ENCODE measurements around the gene OTOGL. TPM values are rescaled to one million over a fixed set of nuclear protein-coding genes. Genes with fewer than 3 reads are reported as not detected.
"Not testable (repeated sequence)": the region's sequence is repeated elsewhere in the genome, so short reads cannot be mapped to it uniquely, and the experiment has no call there.

The OTOGL gene
- total RNA-seq, 2 donors from 2014 or later, result 0.24 to 0.46 TPM

- intact Hi-C loops (cut with DNase I), result no loop called here
- DNase-seq (ENCODE audit: low spot score), result no peak
Observed at GRCh38 chr12:80261403-80261802, 162.1 kb downstream of the OTOGL start.

GRCh38 chr12:80262346-80262745 lies 163.0 kb downstream of the OTOGL start:
- DNase-seq (ENCODE audit: low spot score), result no peak

GRCh38 chr12:80262771-80263170 lies 163.4 kb downstream of the OTOGL start:
- intact Hi-C loops (cut with DNase I), result no loop called here
- no peak for DNase-seq (ENCODE audit: low spot score)

More at GRCh38 chr12:80262346-80262745, 163.0 kb downstream of the OTOGL start:
- intact Hi-C loops (cut with DNase I), result no loop called here

GRCh38 chr12:80264386-80264785 lies 165.0 kb downstream of the OTOGL start:
- intact Hi-C loops (cut with DNase I), result no loop called here
- no peak for DNase-seq (ENCODE audit: low spot score)

GRCh38 chr12:80264891-80265290 lies 165.6 kb downstream of the OTOGL start:
- no peak for DNase-seq (ENCODE audit: low spot score)
- intact Hi-C loops (cut with DNase I), result no loop called here

- intact Hi-C loops (cut with DNase I), result no loop called here
- no peak for DNase-seq (ENCODE audit: low spot score)
Observed at GRCh38 chr12:80268924-80269749, 169.8 kb downstream of the OTOGL start.

GRCh38 chr12:80269803-80270552 lies 170.6 kb downstream of the OTOGL start:
- intact Hi-C loops (cut with DNase I), result loop anchor here in 1 of 2 donors (5.0 kb wide), 1 partner anchor 78 kb away; no protein-coding TSS in a partner anchor
- DNase-seq (ENCODE audit: low spot score), result no peak

- no peak for DNase-seq (ENCODE audit: low spot score)
- intact Hi-C loops (cut with DNase I), result loop anchor here in 1 of 2 donors (5.0 kb wide), 1 partner anchor 79 kb away; no protein-coding TSS in a partner anchor
Observed at GRCh38 chr12:80271780-80272179, 172.4 kb downstream of the OTOGL start.

- intact Hi-C loops (cut with DNase I), result loop anchor here in 1 of 2 donors (5.0 kb wide), 1 partner anchor 80 kb away; no protein-coding TSS in a partner anchor
- DNase-seq (ENCODE audit: low spot score), result no peak
Observed at GRCh38 chr12:80272387-80272915, 173.1 kb downstream of the OTOGL start.

- intact Hi-C loops (cut with DNase I), result loop anchor here in 1 of 2 donors (5.0 kb wide), 1 partner anchor 81 kb away; no protein-coding TSS in a partner anchor
- no peak for DNase-seq (ENCODE audit: low spot score)
Observed at GRCh38 chr12:80273144-80273543, 173.8 kb downstream of the OTOGL start.

GRCh38 chr12:80277732-80278131 lies 178.4 kb downstream of the OTOGL start:
- intact Hi-C loops (cut with DNase I), result no loop called here

GRCh38 chr12:80282226-80282625 lies 182.9 kb downstream of the OTOGL start:
- no peak for DNase-seq (ENCODE audit: low spot score)
- intact Hi-C loops (cut with DNase I), result no loop called here

More at GRCh38 chr12:80277732-80278131, 178.4 kb downstream of the OTOGL start:
- DNase-seq (ENCODE audit: low spot score), result no peak

- no peak for DNase-seq (ENCODE audit: low spot score)
- intact Hi-C loops (cut with DNase I), result no loop called here
Observed at GRCh38 chr12:80282761-80283160, 183.4 kb downstream of the OTOGL start.

GRCh38 chr12:80291108-80291754 lies 191.9 kb downstream of the OTOGL start:
- intact Hi-C loops (cut with DNase I), result no loop called here
- DNase-seq (ENCODE audit: low spot score), result no peak

- no peak for DNase-seq (ENCODE audit: low spot score)
- intact Hi-C loops (cut with DNase I), result no loop called here
Observed at GRCh38 chr12:80293347-80293746, 194.0 kb downstream of the OTOGL start.

GRCh38 chr12:80293759-80294158 lies 194.4 kb downstream of the OTOGL start:
- intact Hi-C loops (cut with DNase I), result no loop called here
- DNase-seq (ENCODE audit: low spot score), result no peak

- DNase-seq (ENCODE audit: low spot score), result no peak
- intact Hi-C loops (cut with DNase I), result no loop called here
Observed at GRCh38 chr12:80299219-80299618, 199.9 kb downstream of the OTOGL start.

- intact Hi-C loops (cut with DNase I), result no loop called here
Observed at GRCh38 chr12:80299976-80300375, 200.6 kb downstream of the OTOGL start.

GRCh38 chr12:80307436-80307835 lies 208.1 kb downstream of the OTOGL start:
- intact Hi-C loops (cut with DNase I), result not testable (repeated sequence)

More at GRCh38 chr12:80299976-80300375, 200.6 kb downstream of the OTOGL start:
- DNase-seq (ENCODE audit: low spot score), result no peak

More at GRCh38 chr12:80307436-80307835, 208.1 kb downstream of the OTOGL start:
- not testable (repeated sequence) for DNase-seq (ENCODE audit: low spot score)
